Heart right ventricle (tissue), 16 donors: ENCODE results near the gene SH3GL3. TPM values are rescaled to one million over a fixed set of nuclear protein-coding genes. Genes with fewer than 3 reads are reported as not detected.

ENCODE experiments used
- ATAC-seq, 8 donors: fragments of 200-7000 bp; cut with Tn5 transposase; one replicate each; pipeline ENCODE4 v1.9.1; 2020; ENCODE audit warnings: mild to moderate bottlenecking in 8 of 8, moderate library complexity in 8 of 8, moderate number of reproducible peaks in 1 of 8
- DNase-seq, 2 donors: peaks; one replicate each; pipeline ENCODE4 v3.0.0-alpha.2; 2020
- H3K27ac ChIP-seq, 10 donors: fragments of 200-600 bp; sonication (generic) in 2 of 10; one replicate each; pipeline versions ENCODE4 v1.5.0 to v1.8.0; 2020 to 2022; ENCODE audit warnings: mild to moderate bottlenecking in 3 of 10
- H3K27me3 ChIP-seq, 7 donors: fragments of 200-600 bp; one replicate each; pipeline ENCODE4 v1.8.0; 2021 to 2022; ENCODE audit warnings: mild to moderate bottlenecking in 2 of 7
- H3K36me3 ChIP-seq, 9 donors: fragments of 200-600 bp; sonication (generic) in 1 of 9; one replicate each; pipeline versions ENCODE4 v1.5.0 to v1.8.0; 2020 to 2022; ENCODE audit warnings: mild to moderate bottlenecking in 2 of 9
- H3K4me1 ChIP-seq, 9 donors: fragments of 200-600 bp; sonication (generic) in 1 of 9; one replicate each; pipeline versions ENCODE4 v1.5.0 to v1.8.0; 2020 to 2022; ENCODE audit warnings: mild to moderate bottlenecking in 4 of 9
- H3K4me3 ChIP-seq, 10 donors: fragments of 200-600 bp; sonication (generic) in 2 of 10; one replicate each; pipeline versions ENCODE4 v1.5.0 to v1.8.0; 2020 to 2022; ENCODE audit warnings: mild to moderate bottlenecking in 7 of 10, moderate library complexity in 2 of 10
- H3K9me3 ChIP-seq, 11 donors: fragments of 200-600 bp in 10 of 11; sonication (generic) in 2 of 11; one replicate each; pipeline versions ENCODE4 v1.5.0 to v1.8.0; 2013 to 2022; ENCODE audit warnings: mild to moderate bottlenecking in 2 of 11, control low read depth in 1 of 11, moderate library complexity in 1 of 11
- WGBS, 2 donors: extraction: QIAGEN DNeasy Blood & Tissue Kit; methylation state at CpG; one replicate each; pipeline ENCODE4 v1.1.7; 2013; ENCODE audit warnings: inconsistent platforms in 1 of 2; 5-methylcytosine and 5-hydroxymethylcytosine counted together
- intact Hi-C, 10 donors: fragments of 100-400 bp; cut with DNase I; formaldehyde crosslinking; loops; one replicate each; pipeline versions ENCODE4 v1.11.1 to v1.14.2; 2022
- polyA plus RNA-seq, 2 donors: library from polyadenylated mRNA; stranded (reverse); fragments of 200-250 nt; gene quantifications; one replicate each; pipeline ENCODE4 v1.2.3, GENCODE V29; 2013
- total RNA-seq, 10 donors: library from RNA; stranded (reverse); fragmentation: NEBNext Ultra II Directional in 3 of 10; extraction: Animal tissue kit (Norgen Biotek cat#: 25700) in 3 of 10; gene quantifications; one replicate each; pipeline versions ENCODE4 v1.2.1 to v1.2.4, GENCODE V29; 2021 to 2023
- TF ChIP-seq, protein P1 (sequence below), 9 donors: fragments of 200-600 bp; sonication (generic) in 2 of 9; IDR thresholded peaks; one replicate each; pipeline versions ENCODE4 v1.5.0 to v1.8.0; 2021 to 2022; ENCODE audit warnings: antibody characterized with exemption in 9 of 9, mild to moderate bottlenecking in 5 of 9, moderate library complexity in 1 of 9
- donor health status: Arrhythmogenic right ventricular cardiomyopathy.
- donor health status: ischemic (EF 13 %, LVEDD 7.1; RV severe dilation, severe dysfunction).
- donor health status: healthy with polysubstance abuse.
- donor health status: DM: no; HTN: yes; CAD: no.
- donor health status: DM: no; HTN: no; CAD: no.
- donor health status: ischemic (EF 25% LVEDD 6.9; RV normal size, moderate dysfunction).
- donor health status: ischemic (EF 25% LVEDD 5.7; RV mildly dilated, moderate dysfunction).
- donor health status: healthy.
- donor health status: DM: yes; HTN: yes; CAD: no.
- donor health status: Ischemic cardiomyopathy.
- donor health status: ischemic (EF 35%, LVEDD 5.7; RV mildly dilated, moderate dysfunction).
- donor health status: nonischemic (EF 11% LVEDD 7.7; RV severe dilation, severe dysfunction).
- donor health status: DM: yes; HTN: yes; CAD: no.
- donor health status: PGD.
- donor health status: ischemic (EF 29% LVEDD 5.4; RV normal size, mild dysfunction).
- donor health status: nonischemic (EF 23%, LVEDD 6.1; RV moderate dilation, normal function).

The SH3GL3 gene
- total and polyA plus RNA-seq, 12 donors: 0.13 to 0.17 TPM; not detected in 10

DNA sequence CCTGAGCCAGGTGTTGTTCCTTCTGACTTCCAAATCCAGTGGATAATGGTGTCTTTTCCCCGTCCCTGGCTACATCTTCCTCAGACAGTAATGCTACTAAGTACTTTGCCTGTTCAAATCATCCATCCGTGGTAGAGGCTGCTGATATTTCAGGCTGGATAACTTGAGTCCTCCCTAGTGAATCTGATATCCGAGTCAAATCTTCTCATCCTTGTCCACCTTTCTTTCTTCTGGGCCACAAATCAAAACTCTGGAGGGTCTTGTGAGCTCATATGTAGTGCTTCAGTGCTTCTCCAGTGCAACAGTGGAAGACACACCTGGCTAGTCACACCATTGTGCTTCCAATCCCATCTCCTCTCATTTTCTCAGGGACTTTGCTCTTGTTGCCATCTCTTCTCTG is 11.2 kb downstream of the SH3GL3 start:
- Histone ChIP-seq H3K4me1 (no peaks in the 10 kb centered on the region), H3K36me3 (no peaks in the 10 kb centered on the region), H3K4me3 (no peak overlapping the region), H3K9me3 (no peaks in the 10 kb centered on the region), H3K27me3 (peaks cover 0 to 20% (median 0%) of the 10 kb centered on the region in 7 donors), H3K27ac (no peak overlapping the region)
- intact Hi-C loops: no loop called here
- TF ChIP-seq, protein P1, sequence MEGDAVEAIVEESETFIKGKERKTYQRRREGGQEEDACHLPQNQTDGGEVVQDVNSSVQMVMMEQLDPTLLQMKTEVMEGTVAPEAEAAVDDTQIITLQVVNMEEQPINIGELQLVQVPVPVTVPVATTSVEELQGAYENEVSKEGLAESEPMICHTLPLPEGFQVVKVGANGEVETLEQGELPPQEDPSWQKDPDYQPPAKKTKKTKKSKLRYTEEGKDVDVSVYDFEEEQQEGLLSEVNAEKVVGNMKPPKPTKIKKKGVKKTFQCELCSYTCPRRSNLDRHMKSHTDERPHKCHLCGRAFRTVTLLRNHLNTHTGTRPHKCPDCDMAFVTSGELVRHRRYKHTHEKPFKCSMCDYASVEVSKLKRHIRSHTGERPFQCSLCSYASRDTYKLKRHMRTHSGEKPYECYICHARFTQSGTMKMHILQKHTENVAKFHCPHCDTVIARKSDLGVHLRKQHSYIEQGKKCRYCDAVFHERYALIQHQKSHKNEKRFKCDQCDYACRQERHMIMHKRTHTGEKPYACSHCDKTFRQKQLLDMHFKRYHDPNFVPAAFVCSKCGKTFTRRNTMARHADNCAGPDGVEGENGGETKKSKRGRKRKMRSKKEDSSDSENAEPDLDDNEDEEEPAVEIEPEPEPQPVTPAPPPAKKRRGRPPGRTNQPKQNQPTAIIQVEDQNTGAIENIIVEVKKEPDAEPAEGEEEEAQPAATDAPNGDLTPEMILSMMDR (IDR thresholded peaks at IDR 0.05): no peak
- DNase-seq (no peak), ATAC-seq (no peak)
- WGBS, 2 donors: 71 to 72% methylated on average over 3 of the region's 3 CpGs

DNA sequence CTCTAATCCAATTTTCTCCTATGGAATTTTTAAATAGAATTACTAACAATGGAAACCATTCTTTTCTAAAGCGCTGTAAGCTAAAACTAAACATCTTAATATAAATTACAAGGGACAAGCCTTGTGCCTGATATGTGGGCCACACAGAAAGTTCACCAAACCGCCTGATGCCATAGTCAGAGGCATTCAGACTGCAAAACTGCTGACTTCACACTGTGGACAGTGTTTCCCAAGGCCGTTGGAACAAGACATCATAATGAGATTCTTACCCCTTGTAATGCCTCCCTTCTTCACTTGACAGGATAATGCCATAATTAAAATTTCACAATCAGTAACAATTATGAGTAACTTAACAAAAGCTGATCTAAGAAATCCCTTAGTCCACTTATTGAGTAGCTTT is 14.9 kb downstream of the SH3GL3 start:
- no peaks in the 10 kb centered on the region for H3K9me3 ChIP-seq
- WGBS, 2 donors: 83 to 93% methylated on average over 3 of the region's 3 CpGs
- no peak overlapping the region for H3K4me3 ChIP-seq
- ATAC-seq: no peak
- H3K27ac ChIP-seq: no peak overlapping the region
- no peak for DNase-seq
- peaks cover 0 to 20% (median 0%) of the 10 kb centered on the region in 7 donors for H3K27me3 ChIP-seq
- H3K36me3 ChIP-seq: no peaks in the 10 kb centered on the region
- no peaks in the 10 kb centered on the region for H3K4me1 ChIP-seq
- TF ChIP-seq, protein P1 (IDR thresholded peaks at IDR 0.05): no peak
- intact Hi-C loops: no loop called here

DNA sequence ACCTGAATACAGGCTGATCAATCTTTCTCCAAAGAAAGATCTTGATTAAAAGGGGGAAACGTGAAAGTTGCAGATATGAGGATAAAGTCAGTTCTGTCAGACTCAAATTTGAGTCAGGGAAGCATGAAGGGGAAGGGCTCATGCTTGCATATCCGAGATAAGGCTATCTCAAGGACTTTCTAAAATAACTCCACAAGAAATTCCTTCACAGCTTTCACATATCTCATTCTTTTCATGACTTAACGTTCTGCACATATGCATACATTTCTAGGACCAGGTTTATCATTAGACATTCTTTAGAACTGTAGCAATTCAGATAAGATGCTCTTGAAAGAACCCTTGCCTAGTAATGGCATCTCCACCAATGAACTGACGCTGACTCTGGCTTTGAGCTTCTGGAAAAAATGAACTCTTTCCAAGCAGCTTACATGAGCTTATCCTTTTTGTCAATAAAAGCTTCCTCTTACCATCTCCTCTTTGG is 15.9 kb downstream of the SH3GL3 start:
- no peak for ATAC-seq
- no peak overlapping the region for H3K27ac ChIP-seq
- no peaks in the 10 kb centered on the region for H3K36me3 ChIP-seq
- TF ChIP-seq, protein P1 (IDR thresholded peaks at IDR 0.05): no peak
- no peak overlapping the region for H3K4me3 ChIP-seq
- intact Hi-C loops: no loop called here
- WGBS, 2 donors: 10% methylated on average over 4 of the region's 4 CpGs
- peaks cover 0 to 20% (median 0%) of the 10 kb centered on the region in 7 donors for H3K27me3 ChIP-seq
- H3K4me1 ChIP-seq: no peaks in the 10 kb centered on the region
- no peaks in the 10 kb centered on the region for H3K9me3 ChIP-seq
- no peak for DNase-seq

DNA sequence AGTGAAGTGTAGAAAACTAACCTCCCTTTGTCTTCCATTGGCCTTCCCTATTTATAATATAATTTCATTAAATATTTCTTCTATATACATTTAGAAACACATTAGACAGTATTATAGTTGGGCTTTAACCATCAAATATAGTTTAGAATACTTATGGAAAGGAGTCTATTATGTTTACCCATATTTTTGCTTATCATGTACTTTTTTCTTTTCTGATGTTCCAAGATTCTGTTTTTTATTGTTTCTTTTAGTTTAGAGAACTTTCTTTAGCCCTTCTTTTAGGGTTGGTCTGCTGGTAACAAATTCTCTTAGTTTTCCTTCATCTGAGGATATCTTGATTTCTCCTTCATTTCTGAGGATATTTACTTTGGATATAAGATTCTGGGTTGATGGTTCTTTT is 23.7 kb downstream of the SH3GL3 start:
- peaks cover 0 to 15% (median 0%) of the 10 kb centered on the region in 7 donors for H3K27me3 ChIP-seq
- H3K36me3 ChIP-seq: no peaks in the 10 kb centered on the region
- H3K4me3 ChIP-seq: no peak overlapping the region
- H3K4me1 ChIP-seq: no peaks in the 10 kb centered on the region
- TF ChIP-seq, protein P1 (IDR thresholded peaks at IDR 0.05): no peak
- no peak for DNase-seq
- intact Hi-C loops: no loop called here
- H3K27ac ChIP-seq: no peak overlapping the region
- no peak for ATAC-seq
- peaks cover 0 to 11% (median 0%) of the 10 kb centered on the region in 11 donors for H3K9me3 ChIP-seq
